Right cardiac atrium (tissue), 5 donors: ENCODE results near the gene LAMTOR3. TPM values are rescaled to one million over a fixed set of nuclear protein-coding genes. Genes with fewer than 3 reads are reported as not detected.
A peak's percentile ranks its signal among the peaks of the same experiment; 100 is the strongest.

Experiments used
- ATAC-seq, 2 donors: fragments of 200-7000 bp; cut with Tn5 transposase; one replicate each; pipeline versions ENCODE4 v1.8.0 to v1.9.1; 2020; ENCODE audit warnings: moderate library complexity in 2 of 2, mild to moderate bottlenecking in 1 of 2
- DNase-seq, 3 donors: peaks; one replicate each; pipeline ENCODE4 v3.0.0-alpha.2; 2020
- H3K27ac ChIP-seq: one replicate; pipeline ENCODE4 v1.5.1; 2013; ENCODE audit warnings: mild to moderate bottlenecking, low read length, control low read depth, moderate library complexity
- H3K27me3 ChIP-seq: one replicate; pipeline ENCODE4 v1.6.1; 2013; ENCODE audit not compliant: control insufficient read depth, insufficient read depth
- H3K4me1 ChIP-seq: one replicate; pipeline ENCODE4 v1.6.1; 2013; ENCODE audit warnings: low read length; ENCODE audit not compliant: control insufficient read depth, insufficient read depth
- H3K4me3 ChIP-seq: one replicate; pipeline ENCODE4 v1.5.1; 2013; ENCODE audit warnings: low read length, control low read depth
- H3K9me3 ChIP-seq: one replicate; pipeline ENCODE4 v1.6.1; 2013; ENCODE audit warnings: low read length; ENCODE audit not compliant: control insufficient read depth
- WGBS: extraction: QIAGEN DNeasy Blood & Tissue Kit; methylation state at CpG from one replicate; pipeline ENCODE4 v1.1.7; 2013; 5-methylcytosine and 5-hydroxymethylcytosine counted together
- intact Hi-C, 4 donors: fragments of 100-400 bp; cut with DNase I; formaldehyde crosslinking; loops; one replicate each; pipeline versions ENCODE4 v1.11.0 to v1.14.0; 2022 to 2023
- polyA plus RNA-seq: library from polyadenylated mRNA; stranded (reverse); fragments of 200-250 nt; gene quantifications from one replicate; pipeline ENCODE4 v1.2.3, GENCODE V29; 2013
- total RNA-seq, 4 donors: library from RNA; stranded (reverse); fragmentation: NEBNext Ultra II Directional; extraction: Animal tissue kit (Norgen Biotek cat#: 25700); gene quantifications; one replicate each; pipeline ENCODE4 v1.2.1, GENCODE V29; 2021
- donor health status: healthy with polysubstance abuse.
- donor health status: DM: no; HTN: yes; CAD: no.
- donor health status: DM: no; HTN: no; CAD: no.
- donor health status: DM: no; HTN: yes; CAD: no; lungs with severe emphysema.
- donor health status: DM: yes; HTN: yes; CAD: no.

Gene LAMTOR3
- total and polyA plus RNA-seq, 5 donors = 24.9 to 46.7 (median 32.5) TPM

DNA sequence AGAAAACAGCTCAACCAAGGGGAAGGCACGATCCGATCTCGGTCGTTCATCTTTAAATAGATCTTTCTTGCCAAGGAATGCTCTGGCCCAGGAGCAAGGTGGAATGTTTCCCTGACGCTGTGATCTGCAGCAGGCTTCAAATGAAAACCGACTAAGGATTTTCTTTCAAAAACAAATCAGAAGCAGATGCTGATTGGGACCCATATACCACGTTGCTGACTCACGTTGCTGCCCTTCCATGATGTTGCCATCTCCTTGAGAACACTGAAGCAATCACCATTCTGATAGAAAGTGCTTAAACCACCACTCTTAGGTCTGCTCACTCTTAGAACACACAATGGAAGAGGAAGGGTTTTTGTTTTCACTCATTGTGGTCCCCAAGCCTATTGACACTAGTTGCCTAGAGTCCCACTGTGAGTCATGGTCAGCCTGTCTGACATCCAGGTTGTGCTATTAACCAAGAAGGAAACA is 26.1 kb downstream of the LAMTOR3 start:
- intact Hi-C loops = no loop called here
- WGBS = 47% methylated on average over 8 of the region's 8 CpGs
- ATAC-seq = peak in 1 of 2 donors; percentile 18

DNA sequence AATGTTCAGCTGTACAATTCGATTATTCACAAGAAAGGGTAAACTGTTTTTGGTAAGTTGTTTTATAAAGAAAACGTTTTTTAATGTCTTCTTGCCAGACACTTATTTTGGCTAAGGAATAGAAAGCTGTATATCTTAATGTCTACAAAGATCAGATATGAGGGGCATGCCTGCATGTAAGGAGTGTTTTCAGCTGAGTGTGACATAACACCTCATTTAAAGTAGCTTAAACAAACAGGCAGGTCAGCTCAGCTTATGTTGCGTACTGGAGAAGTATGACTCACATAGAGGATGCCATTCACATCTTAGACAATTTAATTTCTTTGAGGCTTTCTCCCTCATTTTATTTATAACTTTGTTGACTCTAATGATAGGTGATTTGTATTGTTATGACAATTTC is 30.4 kb downstream of the LAMTOR3 start:
- ATAC-seq (no peak), DNase-seq (no peak)
- no peaks in the 10 kb centered on the region for H3K27me3 ChIP-seq
- H3K27ac ChIP-seq = no peak overlapping the region
- no peaks in the 10 kb centered on the region for H3K4me1 ChIP-seq
- intact Hi-C loops = no loop called here
- no peak overlapping the region for H3K4me3 ChIP-seq
- H3K9me3 ChIP-seq = no peaks in the 10 kb centered on the region
- WGBS = 55% methylated on average over 3 of the region's 3 CpGs

More for the DNA sequence above, 26.1 kb downstream of the LAMTOR3 start:
- Histone ChIP-seq H3K4me1 (no peaks in the 10 kb centered on the region), H3K27ac (peak overlapping the region; percentile 45), H3K27me3 (no peaks in the 10 kb centered on the region), H3K4me3 (no peak overlapping the region), H3K9me3 (no peaks in the 10 kb centered on the region)
- no peak for DNase-seq

DNA sequence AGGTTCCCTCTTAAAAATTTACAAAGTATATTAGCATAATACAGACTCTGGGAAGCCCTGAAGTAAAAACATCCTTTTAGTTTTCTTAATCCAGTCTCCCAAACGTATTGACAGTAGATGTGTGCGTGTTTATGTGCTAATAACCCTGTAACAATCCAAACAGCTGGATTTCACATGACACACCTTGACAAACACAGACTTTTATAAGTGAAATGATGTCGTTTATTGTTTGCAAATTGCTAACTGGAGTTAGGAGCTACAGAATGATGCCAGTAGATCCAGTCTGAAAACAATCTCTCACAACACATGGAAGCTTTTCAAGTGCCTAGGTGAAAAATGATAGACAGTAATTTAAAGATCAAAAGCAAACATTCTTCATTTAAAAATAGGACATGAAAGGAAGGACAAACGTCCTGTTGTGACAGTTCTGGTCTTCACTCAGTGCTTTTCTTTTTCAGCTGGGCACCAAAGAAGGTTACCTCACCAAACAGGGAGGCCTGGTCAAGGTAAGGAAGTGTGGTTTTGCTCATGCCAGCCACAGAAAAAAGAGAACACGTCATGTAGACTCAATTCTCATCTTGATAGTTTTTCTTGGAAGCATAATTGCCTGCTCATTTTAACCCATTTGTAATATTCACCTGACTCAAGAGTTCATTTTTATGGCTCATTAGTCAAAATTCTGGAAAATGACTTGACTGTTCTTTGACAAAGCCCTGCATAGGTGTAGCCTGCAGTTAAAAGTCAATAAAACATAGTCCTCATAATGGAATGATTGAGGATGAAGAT is 32.9 kb downstream of the LAMTOR3 start:
- Histone ChIP-seq H3K9me3 (no peaks in the 10 kb centered on the region), H3K4me3 (no peak overlapping the region), H3K27me3 (no peaks in the 10 kb centered on the region), H3K4me1 (peaks cover 1% of the 10 kb centered on the region), H3K27ac (no peak overlapping the region)
- intact Hi-C loops = no loop called here
- DNase-seq (no peak), ATAC-seq (no peak)
- WGBS = 47% methylated on average over 5 of the region's 5 CpGs

DNA sequence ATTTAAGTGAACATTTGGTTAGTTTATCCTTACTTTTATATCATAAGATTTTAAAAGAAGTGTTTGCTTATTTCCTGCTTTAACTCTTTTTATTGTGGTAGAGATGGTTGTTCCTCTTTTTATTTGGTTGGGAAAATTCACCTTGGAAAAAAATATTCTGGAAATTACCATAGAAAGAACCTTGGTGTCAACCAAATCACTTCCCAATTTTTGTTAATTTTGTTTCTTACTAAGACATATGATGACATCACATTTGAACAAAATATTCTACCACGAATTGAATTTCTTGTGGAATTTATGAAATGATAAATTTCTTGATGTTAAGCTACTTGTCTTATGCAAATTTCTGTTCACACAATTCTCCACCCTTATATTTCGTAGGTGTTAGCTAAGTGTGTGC is 33.7 kb downstream of the LAMTOR3 start:
- DNase-seq (no peak), ATAC-seq (no peak)
- Histone ChIP-seq H3K27me3 (no peaks in the 10 kb centered on the region), H3K27ac (no peak overlapping the region), H3K4me3 (no peak overlapping the region), H3K4me1 (peaks cover 1% of the 10 kb centered on the region), H3K9me3 (no peaks in the 10 kb centered on the region)
- 71% methylated on average over 2 of the region's 2 CpGs for WGBS
- intact Hi-C loops = no loop called here

DNA sequence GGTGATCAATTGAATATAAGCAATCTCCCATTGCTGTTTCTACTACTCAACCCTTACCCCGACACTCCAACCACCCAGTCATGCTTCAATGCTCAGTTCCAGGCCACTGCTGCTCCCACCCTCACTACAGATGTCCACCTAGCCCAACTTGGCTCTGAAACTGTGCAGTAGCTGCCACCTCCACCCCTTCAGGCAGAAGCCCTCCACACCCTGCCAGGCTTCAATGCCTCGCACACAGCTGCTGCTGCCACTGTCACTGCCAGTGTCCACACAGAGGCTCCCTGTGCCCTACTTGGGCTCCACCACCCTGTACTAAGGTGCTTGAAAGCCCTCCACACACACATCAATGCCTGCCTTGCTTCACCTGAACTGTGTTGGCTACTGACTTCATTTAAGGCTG is 34.6 kb downstream of the LAMTOR3 start:
- DNase-seq (no peak), ATAC-seq (no peak)
- H3K9me3 ChIP-seq = no peaks in the 10 kb centered on the region
- WGBS = 87% methylated on average over 2 of the region's 2 CpGs
- no peak overlapping the region for H3K4me3 ChIP-seq
- H3K4me1 ChIP-seq = peaks cover 1% of the 10 kb centered on the region
- intact Hi-C loops = no loop called here
- H3K27me3 ChIP-seq = no peaks in the 10 kb centered on the region
- H3K27ac ChIP-seq = no peak overlapping the region

DNA sequence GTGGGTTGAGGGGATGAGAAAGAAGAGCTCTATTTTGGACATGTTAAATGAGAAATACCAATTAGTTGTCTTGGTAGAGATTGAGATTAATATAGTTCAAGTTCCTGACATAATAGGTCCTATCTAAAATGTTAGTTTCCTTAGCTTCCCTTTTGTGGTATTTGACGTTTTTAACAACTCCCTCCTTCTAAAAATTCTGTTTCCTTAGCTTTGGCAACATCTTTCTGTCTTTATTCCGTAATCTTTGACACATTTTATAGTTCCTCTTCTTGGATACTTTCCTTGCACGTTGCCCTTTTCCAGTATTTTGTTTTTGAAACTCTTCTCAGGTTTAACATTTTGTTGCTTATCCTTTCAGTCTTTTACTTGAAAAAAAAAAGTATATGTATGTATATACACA is 36.9 kb downstream of the LAMTOR3 start:
- intact Hi-C loops = no loop called here
- Histone ChIP-seq H3K27ac (no peak overlapping the region), H3K9me3 (no peaks in the 10 kb centered on the region), H3K4me3 (no peak overlapping the region), H3K4me1 (peaks cover 1% of the 10 kb centered on the region), H3K27me3 (no peaks in the 10 kb centered on the region)
- no peak for ATAC-seq
- WGBS = 50% methylated on average over 3 of the region's 3 CpGs
- no peak for DNase-seq

DNA sequence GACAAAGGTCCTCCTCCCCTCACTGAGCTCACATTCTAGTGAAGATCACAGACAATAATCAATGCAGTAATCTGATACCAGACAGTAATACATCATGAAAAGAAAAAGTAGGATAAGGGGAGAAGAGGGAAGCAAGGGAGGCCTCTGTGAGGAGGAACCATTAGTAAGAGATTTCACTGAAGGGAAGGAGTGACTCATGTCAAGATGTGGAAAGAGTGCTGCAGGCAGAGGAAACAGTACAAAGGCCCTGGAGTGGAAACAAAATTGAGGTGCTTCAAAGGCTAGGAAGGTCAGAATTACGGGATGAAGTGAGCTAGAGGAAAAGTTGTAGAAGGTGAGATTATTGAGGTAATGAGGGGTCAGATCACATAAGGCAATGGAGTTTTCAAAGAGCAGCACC is 38.1 kb downstream of the LAMTOR3 start:
- Histone ChIP-seq H3K4me1 (peaks cover 1% of the 10 kb centered on the region), H3K9me3 (no peaks in the 10 kb centered on the region), H3K4me3 (no peak overlapping the region), H3K27me3 (no peaks in the 10 kb centered on the region), H3K27ac (no peak overlapping the region)
- intact Hi-C loops = no loop called here
- WGBS = 55% methylated on average over 1 of the region's 1 CpG
- peak; percentile 51 to 59 for ATAC-seq
- DNase-seq = no peak

DNA sequence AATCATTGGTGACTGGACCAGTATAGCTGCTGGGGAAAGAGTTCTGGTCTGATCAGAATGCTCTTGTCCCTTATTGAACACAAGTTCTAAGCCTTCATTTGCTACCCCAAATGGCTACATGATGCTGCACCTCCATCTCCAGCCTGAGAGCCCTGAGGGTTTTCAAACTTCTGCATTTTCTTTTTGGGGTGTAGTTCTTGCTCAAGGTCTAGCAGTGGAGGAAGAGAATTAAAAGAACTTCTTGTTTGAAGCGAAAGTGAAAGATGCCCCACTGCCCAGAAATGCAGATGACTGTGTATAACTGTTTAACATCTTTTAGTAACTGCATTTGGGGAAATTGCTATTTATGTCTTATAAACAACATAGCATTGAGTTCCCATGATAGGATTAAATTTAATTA is 38.5 kb downstream of the LAMTOR3 start:
- no peaks in the 10 kb centered on the region for H3K27me3 ChIP-seq
- WGBS = 68% methylated on average over 1 of the region's 1 CpG
- peaks cover 1% of the 10 kb centered on the region for H3K4me1 ChIP-seq
- intact Hi-C loops = no loop called here
- H3K27ac ChIP-seq = no peak overlapping the region
- no peak for DNase-seq
- peak in 1 of 2 donors; percentile 45 for ATAC-seq
- H3K9me3 ChIP-seq = no peaks in the 10 kb centered on the region
- H3K4me3 ChIP-seq = no peak overlapping the region

DNA sequence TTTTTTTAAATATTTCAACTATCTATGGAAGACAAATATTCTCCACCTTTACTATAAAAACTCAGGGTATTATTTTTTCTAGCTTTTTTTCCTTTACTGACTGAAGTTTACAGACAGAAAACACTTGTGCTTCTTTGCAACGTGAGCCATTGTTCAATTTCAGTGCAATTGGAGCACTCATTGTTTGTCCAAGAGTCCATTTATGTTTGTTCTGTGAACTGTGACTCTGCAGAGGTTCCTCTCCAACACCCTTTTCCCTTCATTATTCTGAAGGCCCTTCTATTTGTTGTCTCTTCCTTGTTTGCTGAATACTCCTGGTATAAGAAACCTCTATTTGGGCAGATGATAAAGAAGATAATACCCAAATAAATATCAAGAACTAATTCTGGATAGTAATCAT is 40.2 kb downstream of the LAMTOR3 start:
- no peak for DNase-seq
- Histone ChIP-seq H3K9me3 (no peaks in the 10 kb centered on the region), H3K4me3 (no peak overlapping the region), H3K27me3 (no peaks in the 10 kb centered on the region), H3K4me1 (peaks cover 1% of the 10 kb centered on the region), H3K27ac (no peak overlapping the region)
- 59% methylated on average over 1 of the region's 1 CpG for WGBS
- intact Hi-C loops = no loop called here
- ATAC-seq = no peak

DNA sequence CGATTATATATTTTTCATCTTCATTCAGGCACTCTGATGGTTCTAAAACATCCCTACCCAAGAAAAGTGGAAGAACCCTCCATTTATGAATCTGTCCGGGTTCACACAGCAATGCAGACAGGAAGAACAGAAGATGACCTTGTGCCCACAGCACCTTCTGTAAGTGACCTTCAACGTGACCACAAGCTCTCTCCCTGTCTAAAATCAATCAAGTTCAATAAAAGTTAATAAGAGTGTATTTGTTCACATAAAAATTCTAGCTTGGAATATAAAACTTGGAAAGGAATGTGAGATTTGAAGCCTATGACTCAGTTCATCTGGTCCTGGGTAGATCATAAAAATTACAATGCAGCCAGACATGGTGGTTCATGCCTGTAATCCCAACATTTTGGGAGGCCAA is 41.0 kb downstream of the LAMTOR3 start:
- no peaks in the 10 kb centered on the region for H3K9me3 ChIP-seq
- H3K27ac ChIP-seq = no peak overlapping the region
- ATAC-seq (no peak), DNase-seq (no peak)
- WGBS = 74% methylated on average over 3 of the region's 3 CpGs
- H3K4me1 ChIP-seq = peaks cover 1% of the 10 kb centered on the region
- no peak overlapping the region for H3K4me3 ChIP-seq
- intact Hi-C loops = no loop called here
- H3K27me3 ChIP-seq = no peaks in the 10 kb centered on the region

DNA sequence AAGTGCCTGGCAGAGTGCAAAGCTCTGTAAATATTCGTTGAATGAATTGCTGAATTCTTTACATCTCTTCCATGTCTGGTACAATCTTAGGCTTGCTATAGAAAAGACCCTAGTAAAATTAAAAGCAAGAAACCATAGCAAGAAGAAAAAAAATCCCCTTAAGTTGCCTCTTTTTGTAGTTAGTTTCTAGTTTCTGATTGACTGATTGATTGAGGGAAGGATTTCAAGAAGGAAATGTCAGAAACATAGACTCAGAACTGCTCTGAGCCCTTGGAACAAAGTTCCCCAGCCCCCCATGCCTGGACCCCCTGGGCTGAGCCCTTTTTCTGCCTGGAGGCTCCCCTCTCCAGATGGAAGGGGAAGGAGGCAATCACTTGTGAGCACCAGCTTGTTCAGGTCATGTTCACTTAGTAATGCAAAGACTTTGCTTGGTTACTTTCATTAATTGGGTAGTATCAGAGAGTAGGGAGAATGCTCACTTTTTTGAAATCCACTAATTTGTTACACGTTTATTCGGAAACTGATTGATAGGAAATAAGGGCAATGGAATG is 42.0 kb downstream of the LAMTOR3 start:
- Histone ChIP-seq H3K27ac (no peak overlapping the region), H3K27me3 (no peaks in the 10 kb centered on the region), H3K4me3 (no peak overlapping the region), H3K4me1 (peaks cover 1% of the 10 kb centered on the region), H3K9me3 (no peaks in the 10 kb centered on the region)
- intact Hi-C loops = no loop called here
- WGBS = 81% methylated on average over 3 of the region's 3 CpGs
- ATAC-seq (no peak), DNase-seq (no peak)
